ENCODE measurements around the gene SNRPN. TPM values are rescaled to one million over a fixed set of nuclear protein-coding genes. Genes with fewer than 3 reads are reported as not detected.

The SNRPN gene
- total RNA-seq, 4 donors from 2014 or later: 413 to 706 (median 631) TPM

DNA sequence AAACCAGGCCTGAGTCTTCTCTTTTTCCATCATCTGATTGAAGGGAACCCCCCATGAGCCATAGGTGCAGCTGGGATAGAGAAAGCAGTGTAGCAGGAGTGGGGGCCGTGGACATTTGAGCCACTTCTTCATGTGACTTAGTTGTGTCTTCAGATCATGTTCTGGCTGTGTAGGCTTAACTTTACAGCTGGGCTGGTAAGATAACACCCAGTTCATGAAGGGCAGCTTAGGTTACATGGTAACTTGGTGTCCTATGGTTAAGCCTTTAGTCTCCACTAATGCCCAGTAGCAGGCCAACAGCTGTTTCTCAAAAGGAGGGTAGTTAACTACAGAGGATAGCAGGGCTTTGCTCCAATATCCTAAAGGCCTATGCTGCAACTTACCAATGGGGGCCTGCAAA is 11.4 kb upstream of the SNRPN start:
- TF ChIP-seq, protein P1, sequence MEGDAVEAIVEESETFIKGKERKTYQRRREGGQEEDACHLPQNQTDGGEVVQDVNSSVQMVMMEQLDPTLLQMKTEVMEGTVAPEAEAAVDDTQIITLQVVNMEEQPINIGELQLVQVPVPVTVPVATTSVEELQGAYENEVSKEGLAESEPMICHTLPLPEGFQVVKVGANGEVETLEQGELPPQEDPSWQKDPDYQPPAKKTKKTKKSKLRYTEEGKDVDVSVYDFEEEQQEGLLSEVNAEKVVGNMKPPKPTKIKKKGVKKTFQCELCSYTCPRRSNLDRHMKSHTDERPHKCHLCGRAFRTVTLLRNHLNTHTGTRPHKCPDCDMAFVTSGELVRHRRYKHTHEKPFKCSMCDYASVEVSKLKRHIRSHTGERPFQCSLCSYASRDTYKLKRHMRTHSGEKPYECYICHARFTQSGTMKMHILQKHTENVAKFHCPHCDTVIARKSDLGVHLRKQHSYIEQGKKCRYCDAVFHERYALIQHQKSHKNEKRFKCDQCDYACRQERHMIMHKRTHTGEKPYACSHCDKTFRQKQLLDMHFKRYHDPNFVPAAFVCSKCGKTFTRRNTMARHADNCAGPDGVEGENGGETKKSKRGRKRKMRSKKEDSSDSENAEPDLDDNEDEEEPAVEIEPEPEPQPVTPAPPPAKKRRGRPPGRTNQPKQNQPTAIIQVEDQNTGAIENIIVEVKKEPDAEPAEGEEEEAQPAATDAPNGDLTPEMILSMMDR (IDR thresholded peaks at IDR 0.05): no peak
- TF ChIP-seq POLR2A (IDR thresholded peaks at IDR 0.05): no peak
- no peak overlapping the region for H3K4me3 ChIP-seq (replicated peaks in 1 of 3)
- intact Hi-C loops (cut with DNase I): no loop called here
- no peak for DNase-seq
- H3K9me3 ChIP-seq: no peaks in the 10 kb centered on the region
- H3K27ac ChIP-seq: no peak overlapping the region
- H3K4me1 ChIP-seq: peaks cover 2 to 5% of the 10 kb centered on the region in 2 donors
- 27 to 79% methylated on average over 1 of the region's 1 CpG for WGBS, 2 donors
- no peaks in the 10 kb centered on the region for H3K27me3 ChIP-seq
- no peaks in the 10 kb centered on the region for H3K36me3 ChIP-seq

DNA sequence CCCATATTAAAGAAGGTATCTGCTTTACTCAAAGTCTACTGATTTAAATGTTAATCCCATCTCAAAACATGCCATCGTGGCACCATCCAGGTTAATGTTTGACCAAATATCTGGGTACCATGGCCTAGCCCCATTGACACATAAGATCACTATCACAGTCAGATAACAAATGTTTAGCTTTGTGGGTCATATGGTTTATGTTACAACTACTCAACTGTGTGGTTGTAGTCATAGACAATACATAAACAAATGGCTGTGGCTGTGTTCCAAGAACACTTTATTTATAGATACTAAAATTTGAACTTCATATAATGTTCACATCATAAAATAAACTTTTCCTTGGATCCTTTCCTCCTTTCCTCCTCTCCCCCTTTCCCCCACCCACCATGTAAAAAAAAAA is 9.8 kb upstream of the SNRPN start:
- intact Hi-C loops (cut with DNase I): no loop called here
- Histone ChIP-seq H3K9me3 (no peaks in the 10 kb centered on the region), H3K27ac (peak overlapping the region; percentile 43 to 61 (median 59)), H3K4me3 (replicated peaks in 1 of 3) (no peak overlapping the region), H3K36me3 (no peaks in the 10 kb centered on the region), H3K27me3 (no peaks in the 10 kb centered on the region), H3K4me1 (peaks cover 2 to 5% of the 10 kb centered on the region in 2 donors)
- TF ChIP-seq POLR2A (IDR thresholded peaks at IDR 0.05): no peak
- TF ChIP-seq, protein P1 (IDR thresholded peaks at IDR 0.05): no peak
- 35 to 49% methylated on average over 1 of the region's 1 CpG for WGBS, 2 donors
- no peak for DNase-seq

- peak overlapping the region; percentile 37 to 61 (median 47) for H3K27ac ChIP-seq
- H3K36me3 ChIP-seq: no peaks in the 10 kb centered on the region
- no peak overlapping the region for H3K4me3 ChIP-seq (replicated peaks in 1 of 3)
- H3K9me3 ChIP-seq: no peaks in the 10 kb centered on the region
- DNase-seq: no peak
- H3K27me3 ChIP-seq: no peaks in the 10 kb centered on the region
- intact Hi-C loops (cut with DNase I): no loop called here
- peaks cover 2 to 5% of the 10 kb centered on the region in 2 donors for H3K4me1 ChIP-seq
- TF ChIP-seq POLR2A (IDR thresholded peaks at IDR 0.05): no peak
- TF ChIP-seq, protein P1 (IDR thresholded peaks at IDR 0.05): no peak
- WGBS, 2 donors: 30 to 52% methylated on average over 1 of the region's 1 CpG
These were observed 9.1 kb upstream of the SNRPN start for GRCh38 chr15:24945711-24946110.

- WGBS, 2 donors: 76 to 78% methylated on average over 3 of the region's 3 CpGs
- Histone ChIP-seq H3K27ac (no peak overlapping the region), H3K27me3 (no peaks in the 10 kb centered on the region), H3K9me3 (no peaks in the 10 kb centered on the region), H3K4me3 (replicated peaks in 1 of 3) (no peak overlapping the region), H3K4me1 (peaks cover 2 to 5% of the 10 kb centered on the region in 2 donors), H3K36me3 (no peaks in the 10 kb centered on the region)
- TF ChIP-seq POLR2A (IDR thresholded peaks at IDR 0.05): no peak
- TF ChIP-seq, protein P1 (IDR thresholded peaks at IDR 0.05): no peak
- no peak for DNase-seq
- intact Hi-C loops (cut with DNase I): no loop called here
These were observed 6.3 kb upstream of the SNRPN start for GRCh38 chr15:24948495-24948894.

- intact Hi-C loops (cut with DNase I): no loop called here
- peak; percentile 10 to 15 for DNase-seq
- Histone ChIP-seq H3K36me3 (no peaks in the 10 kb centered on the region), H3K27me3 (no peaks in the 10 kb centered on the region), H3K4me3 (replicated peaks in 1 of 3) (peak overlapping the region; percentile 48 to 98 (median 67)), H3K27ac (peak overlapping the region; percentile 72 to 86 (median 78)), H3K9me3 (no peaks in the 10 kb centered on the region), H3K4me1 (peaks cover 0 to 7% of the 10 kb centered on the region in 2 donors)
- TF ChIP-seq, protein P1 (IDR thresholded peaks at IDR 0.05): no peak
- TF ChIP-seq POLR2A (IDR thresholded peaks at IDR 0.05): no peak
- WGBS, 2 donors: 55 to 66% methylated on average over 31 of the region's 31 CpGs
These were observed 739 bp downstream of the SNRPN start for GRCh38 chr15:24955531-24955921.
